HG03469 (cell line): Measurements from ENCODE around the gene ASIP.
"Not testable (repeated sequence)": the region's sequence is repeated elsewhere in the genome, so short reads cannot be mapped to it uniquely, and the experiment has no call there.

Source experiments
- ATAC-seq: cut with Tn5 transposase; IDR thresholded peaks from one replicate; pipeline ENCODE4 v1.9.1; 2021; ENCODE audit warnings: mild to moderate bottlenecking, moderate library complexity, moderate number of reproducible peaks; ENCODE audit not compliant: unreplicated experiment

Gene ASIP

GRCh38 chr20:34282041-34282440, 40.8 kb downstream of the ASIP start:
- no peak for ATAC-seq

- no peak for ATAC-seq
Measured at GRCh38 chr20:34283844-34284243, 42.6 kb downstream of the ASIP start.

- ATAC-seq, result no peak
Measured at GRCh38 chr20:34285450-34285849, 44.2 kb downstream of the ASIP start.

- not testable (repeated sequence) for ATAC-seq
Measured at GRCh38 chr20:34287500-34287899, 46.3 kb downstream of the ASIP start.

- no peak for ATAC-seq
Measured at GRCh38 chr20:34290471-34290870, 49.2 kb downstream of the ASIP start.

- no peak for ATAC-seq
Measured at GRCh38 chr20:34292496-34292895, 51.3 kb downstream of the ASIP start.

- no peak for ATAC-seq
Measured at GRCh38 chr20:34293119-34293518, 51.9 kb downstream of the ASIP start.

- no peak for ATAC-seq
Measured at GRCh38 chr20:34293589-34293988, 52.4 kb downstream of the ASIP start.

GRCh38 chr20:34294563-34294962, 53.3 kb downstream of the ASIP start:
- ATAC-seq, result no peak

- ATAC-seq, result no peak
Measured at GRCh38 chr20:34295284-34295683, 54.1 kb downstream of the ASIP start.

- ATAC-seq, result no peak
Measured at GRCh38 chr20:34296468-34296867, 55.2 kb downstream of the ASIP start.

- not testable (repeated sequence) for ATAC-seq
Measured at GRCh38 chr20:34298294-34298784, 57.1 kb downstream of the ASIP start.

- no peak for ATAC-seq
Measured at GRCh38 chr20:34299556-34300255, 58.5 kb downstream of the ASIP start.

- ATAC-seq, result no peak
Measured at GRCh38 chr20:34300256-34300806, 59.1 kb downstream of the ASIP start.

- ATAC-seq, result no peak
Measured at GRCh38 chr20:34300809-34301586, 59.8 kb downstream of the ASIP start.

GRCh38 chr20:34301587-34302311, 60.5 kb downstream of the ASIP start:
- no peak for ATAC-seq

- ATAC-seq, result no peak
Measured at GRCh38 chr20:34302312-34302722, 61.1 kb downstream of the ASIP start.

GRCh38 chr20:34302723-34303533, 61.7 kb downstream of the ASIP start, which contains the start of gene AHCY:
Gene AHCY (minus strand): TSS chr20:34303355. CDS start chr20:34303270, 85 bp downstream.
- peak; percentile 76 for ATAC-seq

GRCh38 chr20:34305333-34306230, 64.4 kb downstream of the ASIP start:
- ATAC-seq, result no peak
